Stimulated activated naive CD8-positive, alpha-beta T cell treated with anti-CD3 and anti-CD28 coated beads, Interleukin-15, amount 100 ng/mL, for 72 hours (primary cell): Measurements from ENCODE around the gene SETDB1.

Experiments used
- ATAC-seq: fragments of 150-1000 bp; cut with Tn5 transposase; 2 replicates; pipeline ENCODE4 v1.10.0; 2021; ENCODE audit warnings: mild to moderate bottlenecking, moderate library complexity
- DNase-seq, 2 donors: peaks; one replicate each; pipeline ENCODE4 v3.0.0; 2021 to 2022
- H3K27ac Mint-ChIP-seq, 2 donors: one replicate each; pipeline ENCODE4 v1.8.0; 2022; ENCODE audit warnings: mild to moderate bottlenecking in 2 of 2, mixed read lengths in 2 of 2, moderate library complexity in 2 of 2
- H3K27me3 Mint-ChIP-seq: one replicate; pipeline ENCODE4 v1.8.0; 2022; ENCODE audit warnings: mixed read lengths
- H3K4me1 Mint-ChIP-seq: one replicate; pipeline ENCODE4 v1.8.0; 2022; ENCODE audit warnings: mild to moderate bottlenecking, mixed read lengths
- H3K4me3 Mint-ChIP-seq, 2 donors: one replicate each; pipeline ENCODE4 v1.8.0; 2022; ENCODE audit warnings: mild to moderate bottlenecking in 2 of 2, mixed read lengths in 2 of 2, moderate library complexity in 1 of 2
- H3K9me3 Mint-ChIP-seq, 2 donors: one replicate each; pipeline ENCODE4 v1.8.0; 2022; ENCODE audit warnings: mixed read lengths in 2 of 2

SETDB1 gene

DNA sequence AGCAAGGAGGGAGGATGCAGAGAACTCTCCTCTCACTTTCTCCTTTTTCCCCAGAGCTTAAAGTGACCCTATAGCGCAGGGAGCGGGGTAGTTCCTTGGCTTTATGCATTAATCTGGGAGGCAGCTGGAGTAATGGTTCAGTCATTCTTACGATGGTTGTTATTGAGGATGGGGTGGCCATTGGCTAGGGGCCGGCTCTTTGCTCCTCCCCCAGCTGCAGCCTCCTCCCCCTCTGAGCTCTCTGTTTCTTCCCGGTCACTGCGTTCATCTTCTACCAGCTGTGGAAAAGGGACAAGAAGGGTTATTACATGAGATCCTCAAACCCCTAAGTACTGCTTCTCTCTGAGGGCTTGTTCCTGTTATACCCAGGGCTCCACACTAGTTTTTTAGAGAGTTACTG lies 39.8 kb downstream of the SETDB1 start:
- ATAC-seq = no peak
- Mint-ChIP-seq H3K4me3 (no peak overlapping the region), H3K27ac (peak overlapping the region in 1 of 2 donors; percentile 22), H3K27me3 (no peaks in the 10 kb centered on the region), H3K4me1 (peaks cover 35% of the 10 kb centered on the region), H3K9me3 (no peaks in the 10 kb centered on the region)
- DNase-seq = no peak

DNA sequence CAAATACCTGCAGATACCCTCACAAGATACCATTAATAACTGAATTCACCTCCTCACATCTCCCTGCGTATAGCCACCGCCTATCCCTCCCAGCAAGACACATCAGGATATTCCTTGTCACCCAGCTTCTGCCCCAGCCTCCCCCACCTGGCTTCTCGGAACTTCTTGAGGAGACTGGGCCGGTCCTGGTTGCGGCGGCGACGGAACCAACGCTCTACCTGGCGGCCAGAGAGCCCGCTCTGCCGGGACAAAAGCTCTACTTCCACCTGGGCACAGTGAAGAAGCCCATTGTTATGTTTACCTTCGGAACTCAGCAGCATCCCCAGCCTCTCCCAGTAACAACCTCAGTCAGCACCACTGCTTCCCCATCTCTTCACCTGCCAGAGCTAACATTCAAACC lies 41.8 kb downstream of the SETDB1 start:
- peak overlapping the region in 1 of 2 donors; percentile 72 for H3K27ac Mint-ChIP-seq
- no peak for DNase-seq
- H3K4me3 Mint-ChIP-seq = no peak overlapping the region
- H3K27me3 Mint-ChIP-seq = no peaks in the 10 kb centered on the region
- peaks cover 47% of the 10 kb centered on the region for H3K4me1 Mint-ChIP-seq
- ATAC-seq = no peak
- H3K9me3 Mint-ChIP-seq = no peaks in the 10 kb centered on the region

DNA sequence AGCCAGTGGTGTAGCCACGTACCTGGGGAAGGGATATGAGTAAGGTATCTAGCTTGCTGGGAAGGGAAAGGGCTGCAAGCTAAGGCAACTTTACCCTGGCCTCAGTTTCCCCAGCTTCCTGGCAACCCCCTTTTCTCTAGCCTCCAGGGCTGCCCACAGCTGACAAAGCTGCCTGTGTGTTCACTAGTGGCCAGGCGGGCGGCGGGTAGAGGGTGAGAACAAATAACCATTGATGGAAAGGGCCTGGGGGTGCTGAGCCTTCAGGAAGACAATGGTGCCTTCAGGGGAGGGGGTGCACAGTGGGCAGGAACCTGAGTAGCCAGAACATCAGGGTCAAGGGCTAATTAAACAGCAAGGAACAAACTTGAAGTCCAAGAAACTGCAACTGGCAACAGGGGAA lies 42.3 kb downstream of the SETDB1 start:
- H3K9me3 Mint-ChIP-seq = no peaks in the 10 kb centered on the region
- H3K4me1 Mint-ChIP-seq = peaks cover 53% of the 10 kb centered on the region
- no peak overlapping the region for H3K4me3 Mint-ChIP-seq
- no peaks in the 10 kb centered on the region for H3K27me3 Mint-ChIP-seq
- ATAC-seq (no peak), DNase-seq (no peak)
- no peak overlapping the region for H3K27ac Mint-ChIP-seq

DNA sequence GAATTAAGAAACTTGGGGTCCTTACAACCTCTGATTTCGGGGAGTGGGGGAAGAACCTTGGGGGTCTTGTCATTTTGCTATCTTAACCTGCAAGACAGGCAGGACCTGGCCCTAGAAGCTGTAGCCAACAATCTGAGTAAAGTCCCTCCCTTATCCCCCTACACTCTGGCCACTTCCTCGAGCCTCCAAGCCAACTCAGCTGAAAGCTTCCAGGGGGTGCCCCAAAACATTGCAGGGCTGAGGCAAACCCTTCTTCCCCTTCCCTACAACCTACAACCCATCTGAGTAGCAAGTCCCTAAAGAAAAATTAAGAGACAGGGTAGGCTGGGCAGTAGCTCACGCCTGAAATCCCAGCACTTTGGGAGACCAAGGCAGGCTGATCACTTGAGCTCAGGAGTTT lies 43.5 kb downstream of the SETDB1 start:
- no peak overlapping the region for H3K4me3 Mint-ChIP-seq
- H3K27ac Mint-ChIP-seq = peak overlapping the region in 1 of 2 donors; percentile 84
- ATAC-seq = no peak
- H3K9me3 Mint-ChIP-seq = no peaks in the 10 kb centered on the region
- no peaks in the 10 kb centered on the region for H3K27me3 Mint-ChIP-seq
- H3K4me1 Mint-ChIP-seq = peaks cover 56% of the 10 kb centered on the region
- no peak for DNase-seq

- Mint-ChIP-seq H3K27me3 (no peaks in the 10 kb centered on the region), H3K9me3 (no peaks in the 10 kb centered on the region), H3K4me1 (peaks cover 65% of the 10 kb centered on the region), H3K4me3 (peak overlapping the region; percentile 43 to 82), H3K27ac (peak overlapping the region; percentile 38 to 89)
- DNase-seq (no peak), ATAC-seq (no peak)
These were observed 44.8 kb downstream of the SETDB1 start for GRCh38 chr1:150970808-150971582.

GRCh38 chr1:150971583-150972416 lies 45.6 kb downstream of the SETDB1 start:
- Mint-ChIP-seq H3K27me3 (no peaks in the 10 kb centered on the region), H3K4me1 (peaks cover 73% of the 10 kb centered on the region), H3K4me3 (peak overlapping the region; percentile 82 to 94), H3K9me3 (no peaks in the 10 kb centered on the region), H3K27ac (peak overlapping the region; percentile 61 to 87)
- DNase-seq (no peak), ATAC-seq (no peak)

DNA sequence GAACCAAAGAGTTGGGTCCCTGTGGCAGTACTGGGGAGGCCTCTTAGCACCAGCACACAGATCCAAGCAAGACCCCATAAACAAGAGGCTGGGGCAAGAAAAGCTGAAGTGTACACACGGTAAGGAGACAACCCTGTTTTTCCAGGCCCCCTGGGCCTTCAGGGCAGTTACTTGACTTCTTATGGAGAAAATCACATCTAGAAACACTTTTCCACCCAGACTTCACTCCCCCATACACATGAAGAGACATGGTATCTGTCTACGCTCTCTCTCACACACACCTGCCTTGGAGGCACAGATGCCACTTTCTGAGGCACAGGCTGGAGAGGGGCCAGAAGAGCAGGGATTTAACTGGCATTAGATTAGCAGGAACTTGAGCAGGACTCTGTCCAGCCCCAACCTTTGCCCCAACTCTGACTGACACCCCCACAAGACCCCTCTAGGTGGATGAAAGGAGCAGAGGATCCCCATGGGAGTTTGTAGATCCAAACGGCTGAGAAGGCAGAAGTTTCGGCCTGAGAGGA lies 46.3 kb downstream of the SETDB1 start:
- ATAC-seq (no peak), DNase-seq (no peak)
- Mint-ChIP-seq H3K4me3 (peak overlapping the region; percentile 82 to 94), H3K9me3 (no peaks in the 10 kb centered on the region), H3K4me1 (peaks cover 79% of the 10 kb centered on the region), H3K27me3 (no peaks in the 10 kb centered on the region), H3K27ac (peak overlapping the region; percentile 61 to 87)

GRCh38 chr1:150973258-150973835 lies 47.2 kb downstream of the SETDB1 start:
- peak overlapping the region; percentile 87 to 94 for H3K27ac Mint-ChIP-seq
- no peaks in the 10 kb centered on the region for H3K9me3 Mint-ChIP-seq
- ATAC-seq (peak; percentile 15), DNase-seq (peak; percentile 27 to 38)
- H3K27me3 Mint-ChIP-seq = no peaks in the 10 kb centered on the region
- peaks cover 79% of the 10 kb centered on the region for H3K4me1 Mint-ChIP-seq
- H3K4me3 Mint-ChIP-seq = peak overlapping the region; percentile 82 to 94

DNA sequence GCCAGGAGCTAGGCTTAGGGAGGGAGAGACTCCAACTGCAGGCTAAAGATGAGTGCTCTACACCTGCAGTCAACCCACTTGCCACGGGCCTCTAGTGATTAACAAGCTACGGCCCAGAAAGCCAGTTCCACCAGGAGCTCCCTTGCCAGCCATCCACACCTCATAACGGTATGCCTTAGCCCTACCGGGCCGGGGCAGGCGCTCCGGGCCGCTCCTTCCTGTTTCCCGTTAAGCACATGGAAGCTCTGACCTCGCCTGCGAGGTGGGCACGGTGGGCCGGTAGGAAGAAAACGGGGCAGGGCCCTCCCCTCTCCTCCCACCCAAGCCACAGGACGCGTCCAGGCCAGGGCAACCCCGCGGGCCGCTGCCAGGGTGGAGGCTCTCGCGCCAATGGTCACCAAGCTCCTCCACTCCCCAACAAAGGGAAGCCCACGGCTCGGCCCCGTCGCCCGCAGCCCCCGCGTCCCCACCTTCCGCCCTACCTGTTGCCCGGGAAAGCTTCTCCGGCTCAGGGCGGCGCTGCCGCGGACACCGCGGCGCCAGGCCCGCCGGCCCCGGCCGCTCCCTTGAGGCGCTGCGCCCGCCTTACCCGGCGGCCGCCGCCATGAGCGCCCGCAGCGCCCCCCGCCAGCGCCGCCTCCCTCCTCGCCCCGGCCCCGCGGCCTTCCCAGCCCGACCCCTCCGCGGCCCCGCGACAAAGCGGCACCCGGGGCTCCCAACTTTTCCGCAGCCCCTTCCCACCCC lies 47.8 kb downstream of the SETDB1 start:
- H3K4me1 Mint-ChIP-seq = peaks cover 80% of the 10 kb centered on the region
- no peaks in the 10 kb centered on the region for H3K27me3 Mint-ChIP-seq
- no peaks in the 10 kb centered on the region for H3K9me3 Mint-ChIP-seq
- peak overlapping the region; percentile 87 to 94 for H3K27ac Mint-ChIP-seq
- DNase-seq (peak; percentile 44 to 54), ATAC-seq (peak; percentile 34)
- H3K4me3 Mint-ChIP-seq = peak overlapping the region; percentile 92 to 94

GRCh38 chr1:150974580-150975478 lies 48.7 kb downstream of the SETDB1 start, which contains the start of gene CERS2:
Gene CERS2 (minus strand): TSS chr1:150974835. CDS start chr1:150969090, 5,745 bp downstream.
- H3K27me3 Mint-ChIP-seq = no peaks in the 10 kb centered on the region
- peaks cover 85% of the 10 kb centered on the region for H3K4me1 Mint-ChIP-seq
- H3K27ac Mint-ChIP-seq = peak within 1 kb of the TSS; percentile 93 to 94
- H3K9me3 Mint-ChIP-seq = no peaks in the 10 kb centered on the region
- H3K4me3 Mint-ChIP-seq = peak within 1 kb of the TSS; percentile 92 to 94
- DNase-seq (peak; percentile 68 to 70), ATAC-seq (peak; percentile 59)

GRCh38 chr1:150976401-150976821 lies 50.2 kb downstream of the SETDB1 start:
- no peaks in the 10 kb centered on the region for H3K9me3 Mint-ChIP-seq
- no peaks in the 10 kb centered on the region for H3K27me3 Mint-ChIP-seq
- peaks cover 70% of the 10 kb centered on the region for H3K4me1 Mint-ChIP-seq
- ATAC-seq (no peak), DNase-seq (no peak)
- peak overlapping the region; percentile 88 to 92 for H3K4me3 Mint-ChIP-seq
- peak overlapping the region in 1 of 2 donors; percentile 93 for H3K27ac Mint-ChIP-seq

GRCh38 chr1:150976879-150977694 lies 50.9 kb downstream of the SETDB1 start:
- H3K4me3 Mint-ChIP-seq = peak overlapping the region; percentile 88 to 92
- peaks cover 63% of the 10 kb centered on the region for H3K4me1 Mint-ChIP-seq
- H3K9me3 Mint-ChIP-seq = no peaks in the 10 kb centered on the region
- peak; percentile 62 to 86 for DNase-seq
- peak; percentile 69 for ATAC-seq
- no peaks in the 10 kb centered on the region for H3K27me3 Mint-ChIP-seq
- H3K27ac Mint-ChIP-seq = peak overlapping the region; percentile 77 to 93
